Peyer's patch (tissue), 4 donors: Measurements from ENCODE around the gene HORMAD2.

Experiments used
- CTCF ChIP-seq, 6 experiments: fragments of 450-650 bp in 4 of 6; fragments of 200-600 bp in 2 of 6; sonication (generic) in 1 of 6; IDR thresholded peaks; one replicate each; pipeline ENCODE4 v1.5.1; 2017 to 2019; ENCODE audit warnings: antibody characterized with exemption in 6 of 6, mild to moderate bottlenecking in 3 of 6, moderate library complexity in 1 of 6
- POLR2A ChIP-seq, 2 donors: fragments of 450-650 bp; IDR thresholded peaks; one replicate each; pipeline ENCODE4 v1.5.1; 2017; ENCODE audit warnings: antibody characterized with exemption in 2 of 2, mild to moderate bottlenecking in 2 of 2, moderate library complexity in 2 of 2

- no peak for TF ChIP-seq CTCF (IDR thresholded peaks at IDR 0.05)
- no peak for TF ChIP-seq POLR2A (IDR thresholded peaks at IDR 0.05)
These were observed 24.4 kb downstream of the HORMAD2 start for GRCh38 chr22:30104501-30105156.
